HCT116 (cell line): ENCODE data around the gene UBALD2. TPM values are rescaled to one million over a fixed set of nuclear protein-coding genes. Genes with fewer than 3 reads are reported as not detected.

Experiments
- ATAC-seq: fragments of 200-7000 bp; cut with Tn5 transposase; 2 replicates; pipeline ENCODE4 v1.9.1; 2020; ENCODE audit warnings: mild to moderate bottlenecking, moderate library complexity
- BruUV-seq: library from RNA; stranded (reverse); fragments of 400-500 nt; replicated peaks from 2 replicates; lab custom pipeline; 2021; lab: Mats Ljungman, UMichigan
- CTCF ChIA-PET: fragments of 300-600 bp; sonication (Branson Sonifier 250); formaldehyde crosslinking; loops from one replicate; lab custom pipeline; 2021; ENCODE audit warnings: antibody characterized with exemption; lab: Charles Lee
- POLR2A ChIA-PET: fragments of 300-600, 350-600 bp; sonication (Branson Sonifier 250); formaldehyde crosslinking; loops from one replicate; lab custom pipeline; 2021; ENCODE audit warnings: antibody characterized with exemption; lab: Charles Lee
- RAD21 ChIA-PET, 2 experiments: fragments of 300-600 bp; sonication (Branson Sonifier 250); formaldehyde crosslinking; loops; one replicate each; lab custom pipeline; 2023; ENCODE audit warnings: low total read pairs in 2 of 2; ENCODE audit not compliant: uncharacterized antibody in 2 of 2, unreplicated experiment in 2 of 2, low non-redundant PET in 1 of 2; lab: Charles Lee
- DNase-seq: peaks from one replicate; pipeline ENCODE4 v3.0.0-alpha.2; 2010; ENCODE audit warnings: low read depth, low spot score
- H2AFZ ChIP-seq: fragments of 200-600 bp; shearing (Covaris generic), sonication (generic); 2 replicates; pipeline ENCODE4 v1.6.1; 2017; ENCODE audit warnings: low read depth, mixed run types, mixed read lengths, antibody characterized with exemption, low read length; ENCODE audit not compliant: poor library complexity, severe bottlenecking
- H3K27ac ChIP-seq: 2 replicates; pipeline ENCODE4 v1.5.1; 2012; ENCODE audit warnings: low read depth, low read length
- H3K27me3 ChIP-seq: fragments of 200-600 bp; sonication (generic); 2 replicates; pipeline ENCODE4 v1.6.1; 2016; ENCODE audit warnings: mixed run types, low read length, mixed read lengths; ENCODE audit not compliant: insufficient read depth
- H3K36me3 ChIP-seq, 2 experiments: fragments of 200-500 bp in 1 of 2; fragments of 200-600 bp in 1 of 2; sonication (Bioruptor generic) in 1 of 2; sonication (generic) in 1 of 2; 2 replicates each; pipeline versions ENCODE4 v1.5.1 to v1.6.1; 2014 to 2016; ENCODE audit warnings: low read length in 2 of 2, inconsistent platforms in 1 of 2, mixed read lengths in 1 of 2, mixed run types in 1 of 2; ENCODE audit not compliant: insufficient read depth in 2 of 2, control insufficient read depth in 1 of 2
- H3K4me1 ChIP-seq, 2 experiments: fragments of 200-600 bp in 1 of 2; sonication (generic) in 1 of 2; 2 replicates each; pipeline versions ENCODE4 v1.5.1 to v1.6.1; 2012 to 2017; ENCODE audit warnings: low read length in 2 of 2, inconsistent platforms in 1 of 2, mild to moderate bottlenecking in 1 of 2, mixed read lengths in 1 of 2, mixed run types in 1 of 2, moderate library complexity in 1 of 2; ENCODE audit not compliant: insufficient read depth in 2 of 2, control insufficient read depth in 1 of 2
- H3K4me2 ChIP-seq: fragments of 200-600 bp; sonication (generic); 2 replicates; pipeline ENCODE4 v1.6.1; 2017; ENCODE audit warnings: mixed run types, low read length, mixed read lengths
- H3K4me3 ChIP-seq, 2 experiments: fragments of 200-600 bp in 1 of 2; sonication (generic) in 1 of 2; replicated peaks in 1 of 2; 2 replicates each; pipeline ENCODE4 v1.5.1; 2011 to 2016; ENCODE audit warnings: low read length in 2 of 2, control low read depth in 1 of 2, low read depth in 1 of 2, mild to moderate bottlenecking in 1 of 2, mixed read lengths in 1 of 2, mixed run types in 1 of 2
- H3K79me2 ChIP-seq: fragments of 200-600 bp; sonication (generic); 2 replicates; pipeline ENCODE4 v1.6.1; 2017; ENCODE audit warnings: mild to moderate bottlenecking, mixed run types, low read length, moderate library complexity, mixed read lengths; ENCODE audit not compliant: insufficient read depth
- H3K9ac ChIP-seq: fragments of 200-600 bp; sonication (generic); 2 replicates; pipeline ENCODE4 v1.6.1; 2016; ENCODE audit warnings: low read length, mixed read lengths
- H3K9me2 ChIP-seq: fragments of 200-600 bp; sonication (generic), shearing (Covaris generic); 2 replicates; pipeline ENCODE4 v1.6.1; 2017; ENCODE audit warnings: mixed run types, mild to moderate bottlenecking, moderate library complexity; ENCODE audit not compliant: insufficient read depth
- H3K9me3 ChIP-seq, 2 experiments: fragments of 200-500 bp in 1 of 2; fragments of 200-600 bp in 1 of 2; sonication (Bioruptor generic) in 1 of 2; sonication (generic) in 1 of 2; 2 replicates each; pipeline ENCODE4 v1.6.1; 2014 to 2017; ENCODE audit warnings: low read length in 2 of 2, mixed read lengths in 2 of 2, inconsistent platforms in 1 of 2, low read depth in 1 of 2, mild to moderate bottlenecking in 1 of 2, mixed run types in 1 of 2, moderate library complexity in 1 of 2; ENCODE audit not compliant: control insufficient read depth in 1 of 2, insufficient read depth in 1 of 2
- H4K20me1 ChIP-seq: fragments of 200-600 bp; sonication (generic), shearing (Covaris generic); 2 replicates; pipeline ENCODE4 v1.6.1; 2017; ENCODE audit warnings: mixed run types, mild to moderate bottlenecking, moderate library complexity; ENCODE audit not compliant: insufficient read depth
- CBX3 ChIP-seq: IDR thresholded peaks from 2 replicates; pipeline ENCODE4 v1.6.1; 2012; ENCODE audit warnings: low read depth
- CEBPB ChIP-seq: IDR thresholded peaks from 2 replicates; pipeline ENCODE4 v1.6.1; 2012; ENCODE audit warnings: low read depth
- EGR1 ChIP-seq: IDR thresholded peaks from 2 replicates; pipeline ENCODE4 v1.6.1; 2012; ENCODE audit warnings: low read depth
- EZH2 ChIP-seq: fragments of 200-600 bp; sonication (generic); IDR thresholded peaks from 2 replicates; pipeline ENCODE4 v1.6.1; 2017; ENCODE audit warnings: antibody characterized with exemption, mixed run types
- EZH2phosphoT487 ChIP-seq: fragments of 200-600 bp; IDR thresholded peaks from 2 replicates; pipeline ENCODE4 v1.6.1; 2018; ENCODE audit warnings: antibody characterized with exemption, borderline replicate concordance
- JUND ChIP-seq: IDR thresholded peaks from 2 replicates; pipeline ENCODE4 v1.6.1; 2012
- POLR2A ChIP-seq: IDR thresholded peaks from 2 replicates; pipeline ENCODE4 v1.7.0; 2011; ENCODE audit warnings: borderline replicate concordance; ENCODE audit not compliant: insufficient read depth, insufficient read length; ENCODE audit errors: extremely low read depth
- POLR2AphosphoS5 ChIP-seq: IDR thresholded peaks from 2 replicates; pipeline ENCODE4 v1.6.1; 2011; ENCODE audit warnings: mild to moderate bottlenecking, low read depth, low read length, moderate library complexity
- SIN3A ChIP-seq: IDR thresholded peaks from 2 replicates; pipeline ENCODE4 v1.6.1; 2012; ENCODE audit warnings: low read depth
- SRF ChIP-seq: IDR thresholded peaks from 2 replicates; pipeline ENCODE4 v1.6.1; 2012; ENCODE audit warnings: low read depth
- TCF7L2 ChIP-seq: IDR thresholded peaks from 2 replicates; pipeline ENCODE4 v1.7.0; 2011; ENCODE audit warnings: borderline replicate concordance, inconsistent platforms; ENCODE audit not compliant: insufficient read depth, insufficient read length; ENCODE audit errors: extremely low read depth
- ZNF274 ChIP-seq: fragments of 200-500 bp; sonication (Bioruptor generic); IDR thresholded peaks from 2 replicates; pipeline ENCODE4 v1.6.1; 2014; ENCODE audit warnings: mild to moderate bottlenecking, low read depth, low read length, inconsistent platforms
- intact Hi-C: fragments of 100-400 bp; cut with micrococcal nuclease; formaldehyde crosslinking; loops from 2 replicates; pipeline ENCODE4 v1.10.0; 2022
- total RNA-seq: library from RNA; stranded (reverse); gene quantifications from one replicate; pipeline ENCODE4 v1.2.1, GENCODE V29; 2021; ENCODE audit not compliant: unreplicated experiment
- TF ChIP-seq, protein P1 (sequence below): IDR thresholded peaks from 2 replicates; pipeline ENCODE4 v1.6.1; 2012; ENCODE audit warnings: low read depth
- TF ChIP-seq, protein P2 (sequence below), 3 experiments: fragments of 200-600 bp in 1 of 3; sonication (generic) in 1 of 3; IDR thresholded peaks in 2 of 3; conservative IDR thresholded peaks in 1 of 3; 2 replicates each; pipeline ENCODE4 v1.5.1; 2012 to 2017; ENCODE audit warnings: low read depth in 2 of 3, low read length in 2 of 3, antibody characterized with exemption in 1 of 3, borderline replicate concordance in 1 of 3, control low read depth in 1 of 3, mild to moderate bottlenecking in 1 of 3, mixed read lengths in 1 of 3, mixed run types in 1 of 3, moderate library complexity in 1 of 3; ENCODE audit not compliant: insufficient read depth in 1 of 3

The UBALD2 gene
- total RNA-seq, 1 experiment from 2014 or later = 94.3 TPM

DNA sequence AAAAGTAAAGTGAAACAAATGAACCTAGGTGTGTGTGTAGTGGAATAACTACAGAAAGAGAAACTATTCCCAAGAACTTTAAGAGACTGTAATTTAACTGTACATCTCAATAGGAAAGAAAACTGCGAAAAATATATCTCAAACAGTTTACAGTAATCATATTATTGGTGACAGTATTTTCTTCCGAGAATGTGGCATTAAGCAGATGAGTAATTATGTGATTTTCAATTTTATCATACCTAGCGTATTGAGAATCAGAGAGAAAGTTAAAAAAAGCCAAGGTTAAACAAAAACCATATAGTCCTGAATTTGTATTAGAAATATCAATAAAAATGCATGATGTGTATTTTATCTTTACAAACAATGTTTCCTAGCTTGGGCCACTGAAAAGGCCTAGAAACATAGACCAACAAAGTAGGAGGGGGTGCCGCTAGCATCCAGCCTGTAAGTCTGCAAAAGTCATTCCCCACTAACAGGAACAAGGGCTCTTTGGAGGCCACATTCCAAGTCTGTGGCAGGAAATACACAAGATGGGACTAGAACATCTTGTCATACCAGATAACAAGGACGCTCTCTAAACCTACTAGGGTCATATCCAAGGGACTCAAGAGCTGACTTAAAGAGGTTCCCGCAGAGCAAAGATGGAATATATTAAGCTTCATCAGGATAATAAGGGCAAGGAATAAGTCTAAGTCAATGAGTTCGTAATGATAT lies 45.3 kb upstream of the UBALD2 start:
- H3K79me2 ChIP-seq = no peaks in the 10 kb centered on the region
- no TSS peak for BruUV-seq
- H3K27me3 ChIP-seq = no peaks in the 10 kb centered on the region
- H3K9ac ChIP-seq = no peak overlapping the region
- TF ChIP-seq CBX3 (no peak), TCF7L2 (no peak), POLR2A (no peak), SRF (no peak), ZNF274 (no peak), SIN3A (no peak), POLR2AphosphoS5 (no peak), CEBPB (no peak), EZH2 (no peak), EGR1 (no peak), JUND (no peak), EZH2phosphoT487 (no peak)
- TF ChIP-seq, protein P1, sequence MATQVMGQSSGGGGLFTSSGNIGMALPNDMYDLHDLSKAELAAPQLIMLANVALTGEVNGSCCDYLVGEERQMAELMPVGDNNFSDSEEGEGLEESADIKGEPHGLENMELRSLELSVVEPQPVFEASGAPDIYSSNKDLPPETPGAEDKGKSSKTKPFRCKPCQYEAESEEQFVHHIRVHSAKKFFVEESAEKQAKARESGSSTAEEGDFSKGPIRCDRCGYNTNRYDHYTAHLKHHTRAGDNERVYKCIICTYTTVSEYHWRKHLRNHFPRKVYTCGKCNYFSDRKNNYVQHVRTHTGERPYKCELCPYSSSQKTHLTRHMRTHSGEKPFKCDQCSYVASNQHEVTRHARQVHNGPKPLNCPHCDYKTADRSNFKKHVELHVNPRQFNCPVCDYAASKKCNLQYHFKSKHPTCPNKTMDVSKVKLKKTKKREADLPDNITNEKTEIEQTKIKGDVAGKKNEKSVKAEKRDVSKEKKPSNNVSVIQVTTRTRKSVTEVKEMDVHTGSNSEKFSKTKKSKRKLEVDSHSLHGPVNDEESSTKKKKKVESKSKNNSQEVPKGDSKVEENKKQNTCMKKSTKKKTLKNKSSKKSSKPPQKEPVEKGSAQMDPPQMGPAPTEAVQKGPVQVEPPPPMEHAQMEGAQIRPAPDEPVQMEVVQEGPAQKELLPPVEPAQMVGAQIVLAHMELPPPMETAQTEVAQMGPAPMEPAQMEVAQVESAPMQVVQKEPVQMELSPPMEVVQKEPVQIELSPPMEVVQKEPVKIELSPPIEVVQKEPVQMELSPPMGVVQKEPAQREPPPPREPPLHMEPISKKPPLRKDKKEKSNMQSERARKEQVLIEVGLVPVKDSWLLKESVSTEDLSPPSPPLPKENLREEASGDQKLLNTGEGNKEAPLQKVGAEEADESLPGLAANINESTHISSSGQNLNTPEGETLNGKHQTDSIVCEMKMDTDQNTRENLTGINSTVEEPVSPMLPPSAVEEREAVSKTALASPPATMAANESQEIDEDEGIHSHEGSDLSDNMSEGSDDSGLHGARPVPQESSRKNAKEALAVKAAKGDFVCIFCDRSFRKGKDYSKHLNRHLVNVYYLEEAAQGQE = no peak
- TF ChIP-seq, protein P2, sequence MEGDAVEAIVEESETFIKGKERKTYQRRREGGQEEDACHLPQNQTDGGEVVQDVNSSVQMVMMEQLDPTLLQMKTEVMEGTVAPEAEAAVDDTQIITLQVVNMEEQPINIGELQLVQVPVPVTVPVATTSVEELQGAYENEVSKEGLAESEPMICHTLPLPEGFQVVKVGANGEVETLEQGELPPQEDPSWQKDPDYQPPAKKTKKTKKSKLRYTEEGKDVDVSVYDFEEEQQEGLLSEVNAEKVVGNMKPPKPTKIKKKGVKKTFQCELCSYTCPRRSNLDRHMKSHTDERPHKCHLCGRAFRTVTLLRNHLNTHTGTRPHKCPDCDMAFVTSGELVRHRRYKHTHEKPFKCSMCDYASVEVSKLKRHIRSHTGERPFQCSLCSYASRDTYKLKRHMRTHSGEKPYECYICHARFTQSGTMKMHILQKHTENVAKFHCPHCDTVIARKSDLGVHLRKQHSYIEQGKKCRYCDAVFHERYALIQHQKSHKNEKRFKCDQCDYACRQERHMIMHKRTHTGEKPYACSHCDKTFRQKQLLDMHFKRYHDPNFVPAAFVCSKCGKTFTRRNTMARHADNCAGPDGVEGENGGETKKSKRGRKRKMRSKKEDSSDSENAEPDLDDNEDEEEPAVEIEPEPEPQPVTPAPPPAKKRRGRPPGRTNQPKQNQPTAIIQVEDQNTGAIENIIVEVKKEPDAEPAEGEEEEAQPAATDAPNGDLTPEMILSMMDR (IDR thresholded peaks at IDR 0.05 in 2 of 3, conservative IDR thresholded peaks at IDR 0.05 in 1 of 3; ENCODE audit: borderline replicate concordance in 1 of 3, insufficient read depth in 1 of 3, low read depth in 2 of 3, low read length in 2 of 3) = no peak
- TF ChIP-seq, all 23 proteins: peak for 0
- H3K36me3 ChIP-seq = no peaks in the 10 kb centered on the region
- no peaks in the 10 kb centered on the region for H4K20me1 ChIP-seq
- no peaks in the 10 kb centered on the region for H3K4me1 ChIP-seq
- no peaks in the 10 kb centered on the region for H3K9me3 ChIP-seq
- H3K27ac ChIP-seq = no peak overlapping the region
- ATAC-seq (no peak), DNase-seq (no peak)
- no peaks in the 10 kb centered on the region for H3K9me2 ChIP-seq
- ChIA-PET CTCF (no interaction called here), RAD21 (no interaction called here), POLR2A (no interaction called here)
- no peak overlapping the region for H2AFZ ChIP-seq
- no peak overlapping the region for H3K4me2 ChIP-seq
- intact Hi-C loops = no loop called here
- no peak overlapping the region for H3K4me3 ChIP-seq
